GM12873 (cell line): ENCODE measurements around the gene TCTN1.

Experiments
- CTCF ChIP-seq: IDR thresholded peaks from 2 replicates; pipeline ENCODE4 v1.5.1; 2012; ENCODE audit warnings: low read depth, mild to moderate bottlenecking, moderate library complexity, low read length, control low read depth; ENCODE audit not compliant: insufficient read depth; ENCODE audit errors: missing control alignments

TCTN1 gene

GRCh38 chr12:110615171-110615570 is 1.2 kb downstream of the TCTN1 start:
- no peak for TF ChIP-seq CTCF

- no peak for TF ChIP-seq CTCF
These were observed 2.7 kb downstream of the TCTN1 start for GRCh38 chr12:110616471-110617115.

GRCh38 chr12:110619534-110619953 is 5.6 kb downstream of the TCTN1 start:
- TF ChIP-seq CTCF: peak; percentile 38

GRCh38 chr12:110622582-110622981 is 8.7 kb downstream of the TCTN1 start:
- TF ChIP-seq CTCF: no peak

GRCh38 chr12:110627500-110628195 is 13.7 kb downstream of the TCTN1 start:
- TF ChIP-seq CTCF: no peak

- no peak for TF ChIP-seq CTCF
These were observed 21.1 kb downstream of the TCTN1 start for GRCh38 chr12:110635055-110635454.

- TF ChIP-seq CTCF: no peak
These were observed 22.6 kb downstream of the TCTN1 start for GRCh38 chr12:110636516-110636915.
